Stomach smooth muscle (tissue), 2 donors: ENCODE measurements around the gene COX5A.
"Not testable (repeated sequence)": the region's sequence is repeated elsewhere in the genome, so short reads cannot be mapped to it uniquely, and the experiment has no call there.

Experiments used
- H3K27ac ChIP-seq: one replicate; pipeline ENCODE4 v1.7.0; 2013; ENCODE audit warnings: mild to moderate bottlenecking, low read length, inconsistent platforms
- H3K27me3 ChIP-seq, 2 donors: one replicate each; pipeline ENCODE4 v1.7.0; 2013; ENCODE audit warnings: low read length in 2 of 2; ENCODE audit not compliant: insufficient read depth in 2 of 2, control insufficient read depth in 1 of 2
- H3K36me3 ChIP-seq, 2 donors: one replicate each; pipeline ENCODE4 v1.7.0; 2013; ENCODE audit warnings: low read length in 2 of 2; ENCODE audit not compliant: control insufficient read depth in 2 of 2, insufficient read depth in 2 of 2
- H3K4me1 ChIP-seq: one replicate; pipeline ENCODE4 v1.7.0; 2013; ENCODE audit warnings: low read length; ENCODE audit not compliant: control insufficient read depth, insufficient read depth
- H3K4me3 ChIP-seq, 2 donors: one replicate each; pipeline ENCODE4 v1.7.0; 2013; ENCODE audit warnings: low read length in 2 of 2
- H3K9ac ChIP-seq, 2 donors: one replicate each; pipeline ENCODE4 v1.7.0; 2013; ENCODE audit warnings: low read length in 2 of 2, mild to moderate bottlenecking in 1 of 2
- H3K9me3 ChIP-seq, 2 donors: one replicate each; pipeline ENCODE4 v1.7.0; 2013; ENCODE audit warnings: low read length in 2 of 2; ENCODE audit not compliant: control insufficient read depth in 2 of 2
- donor health status: healthy.
- donor health status: Pancreatic carcinoma.

Gene COX5A

DNA sequence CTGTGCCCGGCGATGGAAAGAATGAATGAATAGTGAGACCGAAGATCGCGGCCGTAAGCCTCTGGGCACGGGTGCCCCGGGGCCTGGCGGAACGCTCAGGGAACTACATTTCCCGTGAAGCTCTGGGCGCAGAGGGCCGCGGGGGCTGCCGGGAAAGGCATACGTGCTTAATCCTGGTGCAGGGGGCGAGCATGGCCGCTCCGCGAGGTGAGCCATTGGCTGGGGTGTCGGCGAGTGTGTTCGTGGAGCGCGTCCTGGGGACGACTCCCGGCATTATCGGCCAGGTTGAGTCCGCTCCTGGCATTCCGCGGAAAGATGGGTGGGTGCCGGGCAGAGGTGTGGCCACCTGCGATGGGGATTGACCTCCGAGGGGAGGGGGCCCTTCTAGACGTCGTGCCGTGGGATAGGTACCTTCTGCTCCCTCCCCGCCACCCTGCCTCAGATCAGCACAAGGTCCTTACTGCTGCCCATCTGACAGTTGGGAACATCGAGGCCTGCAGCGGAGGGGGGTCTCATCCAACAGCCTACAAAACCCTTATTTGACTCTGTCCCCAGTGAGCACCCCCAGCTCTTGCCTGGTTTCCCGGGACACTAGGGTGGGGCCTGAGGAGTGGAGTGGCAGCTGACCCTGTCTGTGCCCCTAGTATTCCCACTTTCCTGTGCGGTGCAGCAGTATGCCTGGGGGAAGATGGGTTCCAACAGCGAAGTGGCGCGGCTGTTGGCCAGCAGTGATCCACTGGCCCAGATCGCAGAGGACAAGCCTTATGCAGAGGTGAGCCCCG is 47.8 kb downstream of the COX5A start, which contains the start of gene MPI:
TSS of gene MPI (plus strand) at position 160 of the 782 bp plus-strand sequence. CDS start at position 192, 32 bp downstream.
- Histone ChIP-seq H3K4me3 (peak within 1 kb of the TSS; percentile 85 to 99), H3K9me3 (no peaks in the 10 kb centered on the region), H3K4me1 (peaks cover 22% of the 10 kb centered on the region), H3K36me3 (peaks cover 15 to 20% of the 10 kb centered on the region in 2 donors), H3K27me3 (no peaks in the 10 kb centered on the region), H3K27ac (peak within 1 kb of the TSS; percentile 55), H3K9ac (peak within 1 kb of the TSS; percentile 92 to 94)

DNA sequence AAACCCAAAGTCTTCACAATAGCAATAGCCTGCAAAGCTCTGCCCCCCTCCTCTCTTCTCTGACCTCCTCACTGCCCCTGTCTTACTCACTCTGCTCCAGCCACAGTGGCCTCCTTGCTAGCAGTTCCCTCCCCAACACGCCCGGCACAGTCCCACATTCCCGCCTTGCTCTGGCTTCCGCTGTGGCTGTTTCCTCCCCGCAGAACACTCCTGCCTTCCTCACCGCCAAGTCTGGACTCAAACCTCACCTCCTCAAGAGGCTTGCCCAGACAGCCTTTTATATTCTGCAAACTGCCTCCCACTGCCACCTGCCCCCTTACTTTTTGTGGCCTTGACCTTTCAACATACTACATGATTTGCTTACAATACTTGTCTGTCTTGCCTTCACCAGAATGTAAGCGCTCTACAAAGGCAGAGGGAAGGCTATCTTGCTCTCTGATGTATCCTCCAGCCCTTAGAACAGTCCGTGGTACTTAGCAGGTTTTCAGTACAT is 48.4 kb downstream of the COX5A start:
- peak overlapping the region; percentile 55 for H3K27ac ChIP-seq
- H3K27me3 ChIP-seq: no peaks in the 10 kb centered on the region
- H3K4me1 ChIP-seq: peaks cover 22% of the 10 kb centered on the region
- H3K9ac ChIP-seq: peak overlapping the region; percentile 92 to 94
- H3K9me3 ChIP-seq: no peaks in the 10 kb centered on the region
- H3K4me3 ChIP-seq: peak overlapping the region; percentile 85 to 99
- H3K36me3 ChIP-seq: peaks cover 15 to 20% of the 10 kb centered on the region in 2 donors

DNA sequence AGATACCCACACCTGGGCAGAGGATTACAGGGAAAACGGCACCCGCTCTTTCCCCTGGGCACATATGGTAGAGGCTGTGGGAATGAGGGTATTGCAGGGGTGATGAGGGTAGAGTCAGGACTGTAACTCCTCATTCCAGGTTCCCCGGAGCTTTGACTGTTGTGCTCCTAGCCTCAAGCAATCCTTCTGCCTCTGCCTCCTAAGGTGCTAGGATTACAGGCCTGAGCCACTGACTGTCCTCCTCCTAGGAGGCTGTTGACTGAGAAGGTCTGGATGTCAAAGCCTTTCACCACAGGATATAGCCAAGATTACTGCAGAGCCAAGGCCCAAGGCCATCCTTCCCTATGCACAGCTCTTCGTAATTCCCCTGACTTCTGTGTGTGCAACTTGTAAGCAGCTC is 49.2 kb downstream of the COX5A start:
- no peaks in the 10 kb centered on the region for H3K27me3 ChIP-seq
- H3K36me3 ChIP-seq: peaks cover 15 to 20% of the 10 kb centered on the region in 2 donors
- H3K4me1 ChIP-seq: peaks cover 22% of the 10 kb centered on the region
- no peak overlapping the region for H3K27ac ChIP-seq
- peak overlapping the region in 1 of 2 donors; percentile 99 for H3K4me3 ChIP-seq
- no peaks in the 10 kb centered on the region for H3K9me3 ChIP-seq
- H3K9ac ChIP-seq: peak overlapping the region in 1 of 2 donors; percentile 51

DNA sequence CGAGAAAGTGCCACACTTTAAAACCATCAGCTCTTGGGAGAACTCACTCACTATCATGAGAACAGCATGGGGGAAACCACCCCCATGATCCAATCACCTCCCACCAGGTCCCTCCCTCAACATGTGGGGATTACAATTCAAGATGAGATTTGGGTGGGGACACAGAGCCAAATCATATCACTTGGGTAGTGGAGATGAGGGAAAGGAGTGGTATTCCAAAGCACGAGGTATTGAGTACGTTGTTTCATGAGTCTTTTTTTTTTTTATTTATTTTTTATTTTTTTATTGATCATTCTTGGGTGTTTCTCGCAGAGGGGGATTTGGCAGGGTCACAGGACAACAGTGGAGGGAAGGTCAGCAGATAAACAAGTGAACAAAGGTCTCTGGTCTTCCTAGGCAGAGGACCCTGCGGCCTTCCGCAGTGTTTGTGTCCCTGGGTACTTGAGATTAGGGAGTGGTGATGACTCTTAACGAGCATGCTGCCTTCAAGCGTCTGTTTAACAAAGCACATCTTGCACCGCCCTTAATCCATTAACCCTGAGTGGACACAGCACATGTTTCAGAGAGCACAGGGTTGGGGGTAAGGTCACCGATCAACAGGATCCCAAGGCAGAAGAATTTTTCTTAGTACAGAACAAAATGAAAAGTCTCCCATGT is 50.2 kb downstream of the COX5A start:
- not testable (repeated sequence) for H3K9ac ChIP-seq

DNA sequence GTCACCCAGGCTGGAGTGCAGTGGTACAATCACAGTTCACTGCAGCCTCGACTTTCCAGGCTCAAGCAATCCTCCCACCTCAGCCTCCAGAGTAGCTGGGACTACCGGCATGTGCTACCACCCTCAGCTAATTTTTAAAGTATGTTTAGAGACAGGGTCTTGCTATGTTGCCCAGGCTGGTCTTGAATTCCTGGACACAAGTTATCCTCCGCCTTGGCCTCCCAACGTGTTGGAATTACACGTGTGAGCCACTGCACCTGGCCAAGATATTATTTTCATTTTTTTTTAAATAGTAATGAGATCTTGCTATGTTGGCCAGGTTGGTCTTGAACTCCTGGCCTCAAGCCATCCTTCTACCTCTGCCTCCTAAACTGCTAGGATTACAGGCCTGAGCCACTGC is 52.4 kb downstream of the COX5A start:
- H3K27me3 ChIP-seq: no peaks in the 10 kb centered on the region
- H3K9ac ChIP-seq: no peak overlapping the region
- H3K4me3 ChIP-seq: no peak overlapping the region
- H3K27ac ChIP-seq: no peak overlapping the region
- no peaks in the 10 kb centered on the region for H3K36me3 ChIP-seq
- H3K4me1 ChIP-seq: peaks cover 17% of the 10 kb centered on the region
- H3K9me3 ChIP-seq: no peaks in the 10 kb centered on the region

More for the DNA sequence above, 50.2 kb downstream of the COX5A start:
- Histone ChIP-seq H3K4me1 (peaks cover 21% of the 10 kb centered on the region), H3K36me3 (peaks cover 5 to 11% of the 10 kb centered on the region in 2 donors)
- not testable (repeated sequence) for H3K27ac ChIP-seq, H3K4me3 ChIP-seq, H3K27me3 ChIP-seq, H3K9me3 ChIP-seq

DNA sequence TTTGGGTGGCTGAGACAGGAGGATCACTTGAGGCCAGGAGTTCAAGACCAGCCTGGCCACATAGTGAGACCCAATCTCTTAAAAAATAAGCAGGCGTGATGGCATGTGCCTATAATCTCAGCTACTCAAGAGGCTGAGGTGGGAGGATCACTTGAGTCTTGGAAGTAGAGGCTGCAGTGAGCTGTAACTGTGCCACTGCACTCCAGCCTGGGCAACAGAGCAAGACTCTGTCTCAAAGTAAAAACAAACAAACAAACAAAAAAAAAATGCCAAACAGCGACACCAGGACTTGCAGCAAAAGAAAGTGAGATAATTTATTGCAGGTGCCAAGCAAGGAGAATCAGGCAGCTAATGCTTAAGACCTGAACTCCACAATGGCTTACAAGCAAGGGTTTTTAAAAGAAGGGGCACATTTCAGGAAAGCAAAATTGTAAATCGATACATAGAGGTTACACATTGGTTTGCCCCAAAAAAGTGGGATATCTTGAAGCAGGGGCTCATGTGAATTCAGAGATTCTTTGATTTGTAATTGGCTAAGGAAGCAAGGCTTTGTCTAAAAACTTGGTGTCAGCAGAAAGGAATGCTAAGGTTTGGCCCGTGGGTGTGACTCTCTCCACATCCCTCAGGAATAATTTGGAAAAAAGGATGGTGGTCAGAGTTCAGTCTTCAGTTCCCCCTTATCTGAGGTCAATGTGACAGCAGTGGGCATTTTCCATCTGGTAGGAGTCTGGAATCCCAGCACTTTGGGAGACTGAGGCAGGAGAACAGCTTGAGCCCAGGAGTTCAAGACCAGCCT is 53.2 kb downstream of the COX5A start:
- Histone ChIP-seq H3K27ac (no peak overlapping the region), H3K4me3 (no peak overlapping the region), H3K36me3 (no peaks in the 10 kb centered on the region), H3K4me1 (peaks cover 10% of the 10 kb centered on the region), H3K9ac (no peak overlapping the region), H3K27me3 (no peaks in the 10 kb centered on the region), H3K9me3 (no peaks in the 10 kb centered on the region)

DNA sequence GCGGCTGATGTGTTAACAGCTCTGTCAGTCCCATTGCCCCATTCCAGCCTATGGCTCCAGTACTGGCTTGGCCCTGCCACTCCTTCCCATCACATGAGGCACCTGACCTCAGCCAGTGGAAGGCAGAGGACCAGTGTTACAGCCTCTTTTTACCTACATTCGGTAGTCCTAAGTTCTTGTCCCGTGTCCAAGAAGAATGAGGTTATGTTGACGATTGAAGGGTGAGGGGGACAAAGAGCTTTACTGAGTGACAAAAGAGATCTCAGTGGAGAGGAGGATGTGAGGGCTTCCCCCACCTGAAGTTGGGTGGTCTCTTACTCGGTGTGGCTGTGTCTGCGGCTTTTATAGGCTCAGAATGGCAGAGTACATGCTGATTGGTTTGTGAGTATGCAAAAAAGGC is 55.3 kb downstream of the COX5A start:
- Histone ChIP-seq H3K9me3 (no peaks in the 10 kb centered on the region), H3K9ac (no peak overlapping the region), H3K4me1 (no peaks in the 10 kb centered on the region), H3K27ac (no peak overlapping the region), H3K27me3 (no peaks in the 10 kb centered on the region), H3K4me3 (no peak overlapping the region), H3K36me3 (no peaks in the 10 kb centered on the region)

DNA sequence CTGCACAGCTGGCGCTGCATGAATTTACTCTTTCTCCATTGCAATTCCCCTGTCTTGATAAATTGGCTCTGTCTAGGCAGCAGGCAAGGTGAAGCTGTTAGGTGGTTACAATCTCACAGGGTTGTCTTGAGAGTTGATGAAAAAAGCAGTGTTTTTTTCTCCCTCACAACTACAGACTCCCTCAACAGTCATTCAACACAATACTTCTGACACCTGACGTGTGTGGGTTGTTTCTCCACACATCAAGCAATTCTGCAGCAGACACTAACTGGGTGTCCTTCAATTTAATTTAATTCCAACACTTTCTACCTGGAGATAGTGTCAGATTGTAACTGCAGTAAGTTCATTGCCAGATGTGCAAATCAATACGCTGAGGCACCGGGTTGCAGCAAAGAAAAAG is 59.6 kb downstream of the COX5A start:
- H3K27ac ChIP-seq: no peak overlapping the region
- no peak overlapping the region for H3K9ac ChIP-seq
- peaks cover 4% of the 10 kb centered on the region for H3K4me1 ChIP-seq
- H3K27me3 ChIP-seq: no peaks in the 10 kb centered on the region
- no peaks in the 10 kb centered on the region for H3K36me3 ChIP-seq
- no peak overlapping the region for H3K4me3 ChIP-seq
- H3K9me3 ChIP-seq: no peaks in the 10 kb centered on the region

DNA sequence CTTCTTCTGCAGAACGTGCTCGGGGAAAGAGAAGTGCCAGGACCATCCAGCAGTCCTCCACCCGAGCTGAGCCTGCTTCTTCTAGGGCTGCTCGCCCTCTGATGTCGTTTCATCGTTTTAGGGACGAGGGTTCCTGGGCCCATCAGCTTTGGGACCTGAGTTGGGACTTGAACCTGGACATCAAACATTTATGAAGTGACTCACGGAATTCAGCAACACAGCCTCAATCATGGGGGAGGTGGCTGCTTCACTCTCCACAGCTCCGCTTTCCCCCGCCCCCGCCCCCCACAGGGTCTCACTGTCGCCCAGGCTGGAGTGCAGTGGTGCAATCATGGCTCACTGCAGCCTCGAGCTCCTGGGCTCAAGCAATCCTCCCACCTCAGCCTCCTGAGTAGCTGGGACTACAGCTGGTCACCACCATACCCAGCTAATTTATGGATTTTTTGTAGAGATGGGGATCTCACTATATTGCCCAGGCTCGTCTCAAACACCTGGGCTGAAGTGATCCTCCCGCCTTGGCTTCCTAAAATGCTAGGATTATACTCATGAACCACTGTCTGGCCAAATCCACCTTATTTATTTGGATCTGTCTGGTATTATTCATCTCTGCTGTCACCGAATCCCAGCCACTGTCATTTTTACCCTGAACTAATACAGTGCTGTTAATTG is 64.0 kb downstream of the COX5A start:
- H3K27ac ChIP-seq: peak overlapping the region; percentile 78
- H3K4me1 ChIP-seq: peaks cover 23% of the 10 kb centered on the region

More for the DNA sequence above, 64.0 kb downstream of the COX5A start:
- peak overlapping the region; percentile 73 to 79 for H3K9ac ChIP-seq
- H3K36me3 ChIP-seq: no peaks in the 10 kb centered on the region
- peak overlapping the region; percentile 84 to 94 for H3K4me3 ChIP-seq
- H3K27me3 ChIP-seq: no peaks in the 10 kb centered on the region
- H3K9me3 ChIP-seq: no peaks in the 10 kb centered on the region
